HTERT RPE-1 (cell line): ENCODE data around the gene OR13J1.

Source experiments
- in situ Hi-C: fragments of 300-500 bp; cut with MboI; formaldehyde crosslinking; loops from 4 replicates; pipeline ENCODE4 v1.14.3; 2020; ENCODE audit warnings: low sequenced_read_pairs

The OR13J1 gene

GRCh38 chr9:35835216-35835632 lies 35.0 kb downstream of the OR13J1 start:
- in situ Hi-C loops = no loop called here

GRCh38 chr9:35834260-35835215 lies 35.7 kb downstream of the OR13J1 start:
- in situ Hi-C loops = no loop called here

GRCh38 chr9:35832814-35833213 lies 37.4 kb downstream of the OR13J1 start:
- in situ Hi-C loops = no loop called here

GRCh38 chr9:35831040-35831439 lies 39.2 kb downstream of the OR13J1 start:
- in situ Hi-C loops = no loop called here

GRCh38 chr9:35829764-35830096 lies 40.5 kb downstream of the OR13J1 start:
- in situ Hi-C loops = no loop called here

GRCh38 chr9:35829084-35829763 lies 41.0 kb downstream of the OR13J1 start, which contains the start of gene TMEM8B:
Gene TMEM8B, plus strand, starts transcription at chr9:35829228. Its CDS starts 220 bp downstream, at chr9:35829448.
- in situ Hi-C loops = no loop called here

GRCh38 chr9:35828716-35829083 lies 41.5 kb downstream of the OR13J1 start, which contains the start of gene FAM221B:
Gene FAM221B, minus strand, starts transcription at chr9:35828732. Its CDS starts 2,571 bp downstream, at chr9:35826161.
- in situ Hi-C loops = no loop called here

GRCh38 chr9:35827486-35827885 lies 42.7 kb downstream of the OR13J1 start:
- in situ Hi-C loops = no loop called here

- in situ Hi-C loops = no loop called here
These were observed 44.0 kb downstream of the OR13J1 start for GRCh38 chr9:35826071-35826701.

GRCh38 chr9:35822926-35823325 lies 47.3 kb downstream of the OR13J1 start:
- in situ Hi-C loops = no loop called here

- in situ Hi-C loops = no loop called here
These were observed 50.1 kb downstream of the OR13J1 start for GRCh38 chr9:35820076-35820475.
